Neural cell (in vitro differentiated cells): ENCODE results near the gene N4BP2L1.

ENCODE experiments used
- CTCF ChIP-seq: fragments of 450-650 bp; IDR thresholded peaks from 2 replicates; pipeline ENCODE4 v1.5.1; 2014; ENCODE audit warnings: antibody characterized with exemption, mild to moderate bottlenecking, moderate library complexity; ENCODE audit not compliant: poor library complexity, severe bottlenecking
- EZH2 ChIP-seq: fragments of 200-600, 300-800 bp; shearing (Covaris generic), sonication (generic); IDR thresholded peaks from 2 replicates; pipeline ENCODE4 v1.6.1; 2014; ENCODE audit warnings: antibody characterized with exemption, low read length, borderline replicate concordance, mild to moderate bottlenecking; ENCODE audit not compliant: insufficient read depth, poor library complexity, severe bottlenecking
- MXI1 ChIP-seq: fragments of 450-650 bp; conservative IDR thresholded peaks from 2 replicates; pipeline ENCODE4 v1.6.1; 2014; ENCODE audit warnings: antibody characterized with exemption, mild to moderate bottlenecking; ENCODE audit not compliant: poor library complexity, severe bottlenecking
- POLR2AphosphoS5 ChIP-seq: IDR thresholded peaks from 2 replicates; pipeline ENCODE4 v1.6.1; 2012
- REST ChIP-seq: IDR thresholded peaks from 2 replicates; pipeline ENCODE4 v1.6.1; 2012; ENCODE audit warnings: borderline replicate concordance

DNA sequence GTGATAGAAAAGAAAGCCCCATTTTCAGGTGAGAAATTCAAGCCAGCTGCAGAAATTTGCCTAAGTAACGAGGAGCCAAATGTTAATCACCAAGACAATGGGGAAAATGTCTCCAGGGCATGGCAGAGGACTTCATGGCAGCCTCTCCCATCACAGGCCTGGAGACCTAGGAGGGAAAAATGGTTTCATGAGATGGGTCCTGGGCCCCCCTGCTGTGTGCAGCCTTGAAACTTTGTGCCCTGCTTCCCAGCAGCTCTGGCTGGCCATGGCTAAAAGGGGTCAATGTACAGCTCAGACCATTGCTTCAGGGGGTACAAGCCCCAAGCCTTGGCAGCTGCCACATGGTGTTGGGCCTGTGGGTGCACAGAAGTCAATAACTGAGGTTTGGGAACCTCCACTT, 9.9 kb downstream of the N4BP2L1 start:
- no peak for TF ChIP-seq CTCF
- TF ChIP-seq EZH2: no peak
- no peak for TF ChIP-seq MXI1
- TF ChIP-seq REST: no peak
- TF ChIP-seq POLR2AphosphoS5: no peak
